ENCODE measurements around the gene CD3G. TPM values are rescaled to one million over a fixed set of nuclear protein-coding genes. Genes with fewer than 3 reads are reported as not detected.

Gene CD3G
- total and polyA plus RNA-seq, 2 of the 8 experiments (the other 6 are each of a cell fraction or from before 2014, with no cell fraction given): not detected

DNA sequence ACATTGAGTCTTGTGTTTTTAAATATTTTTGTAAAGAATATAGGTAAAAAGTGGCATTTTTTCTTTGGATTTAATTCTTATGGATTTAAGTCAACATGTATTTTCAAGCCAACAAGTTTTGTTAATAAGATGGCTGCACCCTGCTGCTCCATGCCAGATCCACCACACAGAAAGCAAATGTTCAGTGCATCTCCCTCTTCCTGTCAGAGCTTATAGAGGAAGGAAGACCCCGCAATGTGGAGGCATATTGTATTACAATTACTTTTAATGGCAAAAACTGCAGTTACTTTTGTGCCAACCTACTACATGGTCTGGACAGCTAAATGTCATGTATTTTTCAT lies 39.9 kb upstream of the CD3G start:
- H3K79me1 ChIP-seq (ENCODE audit: low read depth, low read length): no peaks in the 10 kb centered on the region
- no peak overlapping the region for H2BK15ac ChIP-seq (ENCODE audit: low read length)
- H3K27ac ChIP-seq (ENCODE audit: low read depth, low read length): no peak overlapping the region
- H3K4me2 ChIP-seq (ENCODE audit: insufficient read depth in 1 of 2, low read depth in 2 of 2, low read length in 2 of 2): no peak overlapping the region
- no peak overlapping the region for H2AK5ac ChIP-seq (ENCODE audit: low read depth, low read length)
- DNase-seq (ENCODE audit: low read depth in 1 of 2, low spot score in 2 of 2) (no peak), FAIRE-seq (no peak)
- H3K4me3 ChIP-seq (ENCODE audit: extremely low read depth in 1 of 4, insufficient read depth in 2 of 4, low read depth in 3 of 4, low read length in 4 of 4): no peak overlapping the region
- H3K36me3 ChIP-seq (ENCODE audit: control insufficient read depth in 2 of 4, insufficient read depth in 4 of 4, low read length in 3 of 4): no peaks in the 10 kb centered on the region
- H2BK12ac ChIP-seq (ENCODE audit: low read depth, low read length): no peak overlapping the region
- H3K23ac ChIP-seq (ENCODE audit: insufficient read length): no peak overlapping the region
- no peaks in the 10 kb centered on the region for H3K27me3 ChIP-seq (replicated peaks in 1 of 4; ENCODE audit: control insufficient read depth in 3 of 4, extremely low read depth in 1 of 4, insufficient read depth in 3 of 4, low read length in 3 of 4)
- H3K79me2 ChIP-seq (ENCODE audit: control insufficient read depth in 1 of 2, insufficient read depth in 2 of 2, low read length in 2 of 2): no peaks in the 10 kb centered on the region
- H3K9ac ChIP-seq (replicated peaks in 1 of 4; ENCODE audit: extremely low read depth in 1 of 4, low read depth in 3 of 4, low read length in 3 of 4): no peak overlapping the region
- H2BK120ac ChIP-seq (replicated peaks; ENCODE audit: low read depth, low read length): no peak overlapping the region
- H4K91ac ChIP-seq (replicated peaks; ENCODE audit: insufficient read length, low read length): no peak overlapping the region
- no peaks in the 10 kb centered on the region for H3K4me1 ChIP-seq (replicated peaks in 1 of 4; ENCODE audit: control insufficient read depth in 3 of 4, insufficient read depth in 4 of 4, low read length in 3 of 4)
- no peak overlapping the region for H3K56ac ChIP-seq (replicated peaks; ENCODE audit: insufficient read length, low read depth, low read length)
- no peaks in the 10 kb centered on the region for H3K9me3 ChIP-seq (ENCODE audit: insufficient read depth in 2 of 2, low read depth in 1 of 2, low read length in 1 of 2)
- no peak overlapping the region for H2BK5ac ChIP-seq (ENCODE audit: low read depth, low read length)
- no peak overlapping the region for H3K4ac ChIP-seq (replicated peaks; ENCODE audit: insufficient read length, low read depth, low read length)
- no peaks in the 10 kb centered on the region for H3K23me2 ChIP-seq (ENCODE audit: low read depth, low read length)
- 94% methylated on average over 1 of the region's 1 CpG; no CpG with 5 or more reads in 1 of the 2 experiments for WGBS, 2 experiments (ENCODE audit: extremely low coverage in 1 of 2, insufficient coverage in 1 of 2, insufficient read length in 1 of 2, insufficient replicate concordance in 2 of 2, low coverage in 1 of 2, low lambda C conversion rate in 2 of 2, missing lambda C conversion rate in 1 of 2)
- H4K8ac ChIP-seq (ENCODE audit: extremely low read depth, insufficient read depth, low read length): no peak overlapping the region
- H3K18ac ChIP-seq (ENCODE audit: extremely low read depth, low read length): no peak overlapping the region
- no peaks in the 10 kb centered on the region for H4K20me1 ChIP-seq (replicated peaks in 1 of 2; ENCODE audit: control insufficient read depth in 1 of 2, insufficient read depth in 2 of 2, low read length in 2 of 2)
- ChIA-PET POLR2A (ENCODE audit: partially characterized antibody) (interaction anchor here (1.7 kb wide), 1 partner anchor 55 kb away, joined by 3 read pairs; the partner anchor contains the start of gene UBE4A), CTCF (ENCODE audit: partially characterized antibody) (interaction anchor here (0.6 to 1.7 kb wide), 4 partner anchors 8 to 159 kb away, joined by 3 to 12 read pairs (median 3); no protein-coding TSS in a partner anchor)
- H3K14ac ChIP-seq (ENCODE audit: insufficient read length): no peak overlapping the region
- H2BK20ac ChIP-seq (ENCODE audit: low read length): no peak overlapping the region
- peak overlapping the region; percentile 66 for H2AFZ ChIP-seq (ENCODE audit: low read length)
- H4K5ac ChIP-seq (ENCODE audit: insufficient read length, low read depth, low read length): no peak overlapping the region
- no peak for TF ChIP-seq GABPA (IDR thresholded peaks at IDR 0.05; ENCODE audit: borderline replicate concordance, insufficient read depth, low read length)
- TF ChIP-seq TBP (IDR thresholded peaks at IDR 0.05; ENCODE audit: low read depth, low read length): no peak
- TF ChIP-seq HDAC6 (IDR thresholded peaks at IDR 0.05; ENCODE audit: low read depth, low read length): no peak
- TF ChIP-seq CHD1 (IDR thresholded peaks at IDR 0.05; ENCODE audit: low read depth, low read length): no peak
- no peak for TF ChIP-seq SIN3A (conservative IDR thresholded peaks at IDR 0.05 in 1 of 2, IDR thresholded peaks at IDR 0.05 in 1 of 2; ENCODE audit: low read depth in 1 of 2, low read length in 2 of 2)
- no peak for TF ChIP-seq RAD21 (IDR thresholded peaks at IDR 0.05 in 1 of 2, conservative IDR thresholded peaks at IDR 0.05 in 1 of 2; ENCODE audit: low read depth in 2 of 2, low read length in 2 of 2)
- TF ChIP-seq CBX5 (IDR thresholded peaks at IDR 0.05; ENCODE audit: low read depth, low read length): no peak
- no peak for TF ChIP-seq MAX (IDR thresholded peaks at IDR 0.05)
- TF ChIP-seq SAP30 (IDR thresholded peaks at IDR 0.05; ENCODE audit: insufficient read depth, insufficient replicate concordance, low read length): no peak
- TF ChIP-seq TAF1 (IDR thresholded peaks at IDR 0.05; ENCODE audit: low read depth, low read length): no peak
- no peak for TF ChIP-seq BACH1 (IDR thresholded peaks at IDR 0.05; ENCODE audit: low read length)
- no peak for TF ChIP-seq E2F6 (IDR thresholded peaks at IDR 0.05)
- no peak for TF ChIP-seq MAFK (IDR thresholded peaks at IDR 0.05; ENCODE audit: low read depth, low read length)
